ENCODE results near the gene NECAB3. TPM values are rescaled to one million over a fixed set of nuclear protein-coding genes. Genes with fewer than 3 reads are reported as not detected.
A peak's percentile ranks its signal among the peaks of the same experiment; 100 is the strongest.

The NECAB3 gene
- total RNA-seq, 2 donors from 2014 or later, result 142 to 156 TPM

DNA sequence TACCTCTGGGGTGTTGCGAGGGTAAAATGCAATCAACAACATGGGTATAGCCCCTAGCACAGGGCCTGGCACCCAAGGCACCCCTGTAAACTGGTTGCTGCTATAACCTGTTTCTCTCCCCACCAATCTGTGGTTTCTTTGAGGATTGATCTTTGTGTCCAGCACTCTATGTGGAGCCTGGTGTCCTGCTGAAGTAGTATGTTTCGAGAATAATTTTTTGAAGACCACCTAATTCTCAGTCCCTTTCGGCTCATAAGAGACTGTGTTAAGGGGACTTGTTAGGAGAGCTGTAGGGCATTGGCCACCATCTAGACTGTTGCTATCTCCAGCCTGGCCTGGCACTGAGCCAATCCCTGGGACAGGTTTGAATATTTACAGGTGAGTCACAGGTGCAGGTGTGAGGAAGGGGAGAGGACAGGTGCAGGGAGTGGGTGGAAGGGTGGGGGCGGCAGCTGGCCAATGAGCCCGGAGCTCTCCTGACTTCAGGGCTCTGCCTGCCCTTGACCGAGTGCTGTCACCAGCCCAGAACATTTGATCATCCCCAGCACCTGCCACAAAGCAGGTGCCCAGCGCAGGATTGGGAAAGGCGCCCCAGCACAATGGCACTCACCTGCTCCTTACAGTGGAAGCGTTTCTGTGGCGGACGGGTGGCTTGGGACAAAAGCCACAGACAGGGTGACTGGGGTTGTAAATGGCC, 20.2 kb downstream of the NECAB3 start:
- WGBS, result 59% methylated on average over 11 of the region's 11 CpGs
- H3K27me3 ChIP-seq (replicated peaks; ENCODE audit: insufficient read depth), result no peaks in the 10 kb centered on the region
- DNase-seq (ENCODE audit: low spot score), result peak; percentile 77
- H3K4me3 ChIP-seq, result no peak overlapping the region
- peak; percentile 24 for TF ChIP-seq POLR2AphosphoS5 (IDR thresholded peaks at IDR 0.05)
- TF ChIP-seq POLR2A (IDR thresholded peaks at IDR 0.05), result no peak
- no peaks in the 10 kb centered on the region for H3K9me3 ChIP-seq
- intact Hi-C loops (cut with DNase I), result loop anchor here (5.0 kb wide), 1 partner anchor 197 kb away; no protein-coding TSS in a partner anchor
- H3K27ac ChIP-seq, result peak overlapping the region; percentile 68 to 87
- H3K4me1 ChIP-seq (replicated peaks), result peaks cover 26% of the 10 kb centered on the region
- no peaks in the 10 kb centered on the region for H3K36me3 ChIP-seq

- Histone ChIP-seq H3K27me3 (replicated peaks; ENCODE audit: insufficient read depth) (no peaks in the 10 kb centered on the region), H3K4me1 (replicated peaks) (peaks cover 33% of the 10 kb centered on the region), H3K9me3 (no peaks in the 10 kb centered on the region), H3K4me3 (no peak overlapping the region), H3K27ac (peak overlapping the region; percentile 68 to 87), H3K36me3 (no peaks in the 10 kb centered on the region)
- intact Hi-C loops (cut with DNase I), result loop anchor here (5.0 kb wide), 1 partner anchor 196 kb away; no protein-coding TSS in a partner anchor
- no peak for DNase-seq (ENCODE audit: low spot score)
- 29% methylated on average over 16 of the region's 16 CpGs for WGBS
- TF ChIP-seq POLR2AphosphoS5 (IDR thresholded peaks at IDR 0.05) (peak; percentile 66), POLR2A (IDR thresholded peaks at IDR 0.05) (no peak)
- TF ChIP-seq, protein P1, sequence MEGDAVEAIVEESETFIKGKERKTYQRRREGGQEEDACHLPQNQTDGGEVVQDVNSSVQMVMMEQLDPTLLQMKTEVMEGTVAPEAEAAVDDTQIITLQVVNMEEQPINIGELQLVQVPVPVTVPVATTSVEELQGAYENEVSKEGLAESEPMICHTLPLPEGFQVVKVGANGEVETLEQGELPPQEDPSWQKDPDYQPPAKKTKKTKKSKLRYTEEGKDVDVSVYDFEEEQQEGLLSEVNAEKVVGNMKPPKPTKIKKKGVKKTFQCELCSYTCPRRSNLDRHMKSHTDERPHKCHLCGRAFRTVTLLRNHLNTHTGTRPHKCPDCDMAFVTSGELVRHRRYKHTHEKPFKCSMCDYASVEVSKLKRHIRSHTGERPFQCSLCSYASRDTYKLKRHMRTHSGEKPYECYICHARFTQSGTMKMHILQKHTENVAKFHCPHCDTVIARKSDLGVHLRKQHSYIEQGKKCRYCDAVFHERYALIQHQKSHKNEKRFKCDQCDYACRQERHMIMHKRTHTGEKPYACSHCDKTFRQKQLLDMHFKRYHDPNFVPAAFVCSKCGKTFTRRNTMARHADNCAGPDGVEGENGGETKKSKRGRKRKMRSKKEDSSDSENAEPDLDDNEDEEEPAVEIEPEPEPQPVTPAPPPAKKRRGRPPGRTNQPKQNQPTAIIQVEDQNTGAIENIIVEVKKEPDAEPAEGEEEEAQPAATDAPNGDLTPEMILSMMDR (IDR thresholded peaks at IDR 0.05), result peak; percentile 55 to 83 (median 76)
These were observed 20.9 kb downstream of the NECAB3 start for GRCh38 chr20:33653218-33653899.

- WGBS, result 58% methylated on average over 13 of the region's 13 CpGs
- H3K27ac ChIP-seq, result peak overlapping the region; percentile 68 to 87
- H3K4me1 ChIP-seq (replicated peaks), result peaks cover 45% of the 10 kb centered on the region
These were observed 22.6 kb downstream of the NECAB3 start for GRCh38 chr20:33651562-33652048.

DNA sequence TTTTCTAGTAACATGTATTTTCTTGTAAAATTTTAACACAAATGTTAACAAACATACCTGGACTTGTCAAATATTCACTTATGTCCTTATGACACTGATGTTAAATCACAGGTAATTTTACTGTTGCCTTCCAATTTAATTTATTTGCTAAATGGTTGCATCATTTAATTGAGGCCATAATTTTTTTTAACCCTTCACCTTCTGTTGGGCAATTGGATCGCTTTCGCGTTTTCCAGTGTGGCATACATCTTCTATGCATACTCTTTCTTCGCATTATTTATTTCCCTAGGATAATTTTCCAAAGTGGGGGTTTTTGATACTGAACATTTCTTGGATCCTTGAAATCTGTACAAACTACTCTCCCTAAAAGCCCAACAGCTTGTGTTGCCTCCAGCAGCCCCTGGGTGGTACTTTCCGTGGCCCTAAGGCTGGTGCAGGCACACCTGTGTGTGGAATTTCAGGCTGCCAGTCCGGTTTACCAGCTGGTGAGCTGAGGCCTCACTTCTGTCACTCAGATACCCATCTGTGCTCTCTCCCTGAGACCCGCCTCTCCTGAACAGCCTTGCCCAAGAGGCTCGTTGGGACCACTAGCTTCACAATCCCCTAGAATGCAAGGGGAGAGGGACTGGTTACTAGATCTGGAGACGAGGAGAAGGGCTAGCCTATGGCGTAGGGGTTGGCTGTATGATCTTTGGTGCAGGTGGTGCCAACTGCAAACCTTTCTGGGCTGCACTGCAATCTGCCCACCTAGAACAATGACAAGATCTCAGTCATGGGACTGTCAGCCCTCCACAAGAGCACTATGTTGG, 23.3 kb downstream of the NECAB3 start:
- H3K9me3 ChIP-seq, result no peaks in the 10 kb centered on the region
- H3K27ac ChIP-seq, result peak overlapping the region; percentile 68 to 87
- H3K36me3 ChIP-seq, result no peaks in the 10 kb centered on the region
- intact Hi-C loops (cut with DNase I), result loop anchor here (5.0 kb wide), 1 partner anchor 194 kb away; no protein-coding TSS in a partner anchor
- H3K4me1 ChIP-seq (replicated peaks), result peaks cover 45% of the 10 kb centered on the region
- no peak overlapping the region for H3K4me3 ChIP-seq
- peak; percentile 72 for DNase-seq (ENCODE audit: low spot score)
- WGBS, result 56% methylated on average over 10 of the region's 10 CpGs
- TF ChIP-seq, protein P1 (IDR thresholded peaks at IDR 0.05), result no peak
- peak; percentile 54 for TF ChIP-seq POLR2AphosphoS5 (IDR thresholded peaks at IDR 0.05)
- H3K27me3 ChIP-seq (replicated peaks; ENCODE audit: insufficient read depth), result no peaks in the 10 kb centered on the region

More at GRCh38 chr20:33651562-33652048, 22.6 kb downstream of the NECAB3 start:
- Histone ChIP-seq H3K4me3 (no peak overlapping the region), H3K27me3 (replicated peaks; ENCODE audit: insufficient read depth) (no peaks in the 10 kb centered on the region), H3K36me3 (no peaks in the 10 kb centered on the region), H3K9me3 (no peaks in the 10 kb centered on the region)
- intact Hi-C loops (cut with DNase I), result loop anchor here (5.0 kb wide), 1 partner anchor 194 kb away; no protein-coding TSS in a partner anchor
- DNase-seq (ENCODE audit: low spot score), result no peak
- TF ChIP-seq, protein P1 (IDR thresholded peaks at IDR 0.05), result no peak
- TF ChIP-seq POLR2AphosphoS5 (IDR thresholded peaks at IDR 0.05) (no peak), POLR2A (IDR thresholded peaks at IDR 0.05) (no peak)

Measured in prostate gland (tissue), 2 donors.